ENCODE measurements around the gene TRIP4. TPM values are rescaled to one million over a fixed set of nuclear protein-coding genes. Genes with fewer than 3 reads are reported as not detected.
A peak's percentile ranks its signal among the peaks of the same experiment; 100 is the strongest.

The TRIP4 gene
- total and polyA plus RNA-seq, 9 of the 15 experiments (the other 6 are each of a cell fraction or from before 2014, with no cell fraction given), result 7.6 to 23.3 (median 16.7) TPM

- TF ChIP-seq CAMTA2 (CRISPR knock-in tag; conservative IDR thresholded peaks at IDR 0.05) (no peak), LCOR (CRISPR knock-in tag; IDR thresholded peaks at IDR 0.05) (peak; percentile 78; the same call in 1 of the 2 replicates), CBX8 (IDR thresholded peaks at IDR 0.05; ENCODE audit: borderline replicate concordance, extremely low read depth, low read depth, low read length, poor library complexity, severe bottlenecking) (no peak), TAF9B (IDR thresholded peaks at IDR 0.05; ENCODE audit: partially characterized antibody) (peak; percentile 98), POU5F1 (IDR thresholded peaks at IDR 0.05; ENCODE audit: borderline replicate concordance, low read depth, low read length, partially characterized antibody) (peak; percentile 77), ZNF280A (IDR thresholded peaks at IDR 0.05; ENCODE audit: low read depth, partially characterized antibody) (no peak), PRMT5 (CRISPR knock-in tag; IDR thresholded peaks at IDR 0.05) (no peak), NFIX (CRISPR knock-in tag; IDR thresholded peaks at IDR 0.05; ENCODE audit: low read depth) (no peak), ZNF324 (CRISPR knock-in tag; IDR thresholded peaks at IDR 0.05) (0 out of 2 replicates have a peak, but pooled peaks have one; percentile 5), HOXB6 (CRISPR knock-in tag; IDR thresholded peaks at IDR 0.05; ENCODE audit: borderline replicate concordance) (0 out of 2 replicates have a peak, but pooled peaks have one; percentile 13), NFRKB (IDR thresholded peaks at IDR 0.05; ENCODE audit: low read depth) (peak; percentile 99), ZNF12 (CRISPR knock-in tag; IDR thresholded peaks at IDR 0.05) (peak; percentile 86), SAFB2 (IDR thresholded peaks at IDR 0.05; ENCODE audit: borderline replicate concordance, low read depth, low read length, severe bottlenecking) (no peak), RBM22 (IDR thresholded peaks at IDR 0.05; ENCODE audit: low read depth, low read length, poor library complexity, severe bottlenecking) (peak; percentile 90), NCOR1 (IDR thresholded peaks at IDR 0.05) (peak; percentile 70), DDX20 (tag; IDR thresholded peaks at IDR 0.05; ENCODE audit: low read depth) (no peak), MYNN (IDR thresholded peaks at IDR 0.05) (peak; percentile 90), MYNN (CRISPR knock-in tag; IDR thresholded peaks at IDR 0.05) (no peak)
- TF ChIP-seq, protein P1, sequence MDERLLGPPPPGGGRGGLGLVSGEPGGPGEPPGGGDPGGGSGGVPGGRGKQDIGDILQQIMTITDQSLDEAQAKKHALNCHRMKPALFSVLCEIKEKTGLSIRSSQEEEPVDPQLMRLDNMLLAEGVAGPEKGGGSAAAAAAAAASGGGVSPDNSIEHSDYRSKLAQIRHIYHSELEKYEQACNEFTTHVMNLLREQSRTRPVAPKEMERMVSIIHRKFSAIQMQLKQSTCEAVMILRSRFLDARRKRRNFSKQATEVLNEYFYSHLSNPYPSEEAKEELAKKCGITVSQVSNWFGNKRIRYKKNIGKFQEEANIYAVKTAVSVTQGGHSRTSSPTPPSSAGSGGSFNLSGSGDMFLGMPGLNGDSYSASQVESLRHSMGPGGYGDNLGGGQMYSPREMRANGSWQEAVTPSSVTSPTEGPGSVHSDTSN (CRISPR knock-in tag; IDR thresholded peaks at IDR 0.05; ENCODE audit: low read depth), result no peak
- TF ChIP-seq, protein P1 (tag; conservative IDR thresholded peaks at IDR 0.05; ENCODE audit: low read depth), result no peak
- TF ChIP-seq, protein P2, sequence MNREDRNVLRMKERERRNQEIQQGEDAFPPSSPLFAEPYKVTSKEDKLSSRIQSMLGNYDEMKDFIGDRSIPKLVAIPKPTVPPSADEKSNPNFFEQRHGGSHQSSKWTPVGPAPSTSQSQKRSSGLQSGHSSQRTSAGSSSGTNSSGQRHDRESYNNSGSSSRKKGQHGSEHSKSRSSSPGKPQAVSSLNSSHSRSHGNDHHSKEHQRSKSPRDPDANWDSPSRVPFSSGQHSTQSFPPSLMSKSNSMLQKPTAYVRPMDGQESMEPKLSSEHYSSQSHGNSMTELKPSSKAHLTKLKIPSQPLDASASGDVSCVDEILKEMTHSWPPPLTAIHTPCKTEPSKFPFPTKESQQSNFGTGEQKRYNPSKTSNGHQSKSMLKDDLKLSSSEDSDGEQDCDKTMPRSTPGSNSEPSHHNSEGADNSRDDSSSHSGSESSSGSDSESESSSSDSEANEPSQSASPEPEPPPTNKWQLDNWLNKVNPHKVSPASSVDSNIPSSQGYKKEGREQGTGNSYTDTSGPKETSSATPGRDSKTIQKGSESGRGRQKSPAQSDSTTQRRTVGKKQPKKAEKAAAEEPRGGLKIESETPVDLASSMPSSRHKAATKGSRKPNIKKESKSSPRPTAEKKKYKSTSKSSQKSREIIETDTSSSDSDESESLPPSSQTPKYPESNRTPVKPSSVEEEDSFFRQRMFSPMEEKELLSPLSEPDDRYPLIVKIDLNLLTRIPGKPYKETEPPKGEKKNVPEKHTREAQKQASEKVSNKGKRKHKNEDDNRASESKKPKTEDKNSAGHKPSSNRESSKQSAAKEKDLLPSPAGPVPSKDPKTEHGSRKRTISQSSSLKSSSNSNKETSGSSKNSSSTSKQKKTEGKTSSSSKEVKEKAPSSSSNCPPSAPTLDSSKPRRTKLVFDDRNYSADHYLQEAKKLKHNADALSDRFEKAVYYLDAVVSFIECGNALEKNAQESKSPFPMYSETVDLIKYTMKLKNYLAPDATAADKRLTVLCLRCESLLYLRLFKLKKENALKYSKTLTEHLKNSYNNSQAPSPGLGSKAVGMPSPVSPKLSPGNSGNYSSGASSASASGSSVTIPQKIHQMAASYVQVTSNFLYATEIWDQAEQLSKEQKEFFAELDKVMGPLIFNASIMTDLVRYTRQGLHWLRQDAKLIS (CRISPR knock-in tag; IDR thresholded peaks at IDR 0.05), result peak; percentile 90; the same call in 1 of the 2 replicates
Observed at GRCh38 chr15:64387562-64388168, at the start of gene TRIP4 (continued).

All from K562 (cell line).